Measurements from ENCODE around the gene SCUBE1. TPM values are rescaled to one million over a fixed set of nuclear protein-coding genes. Genes with fewer than 3 reads are reported as not detected.
A peak's percentile ranks its signal among the peaks of the same experiment; 100 is the strongest.

Gene SCUBE1
- total RNA-seq, 4 donors from 2014 or later, result 0.68 to 6.4 (median 1.7) TPM

DNA sequence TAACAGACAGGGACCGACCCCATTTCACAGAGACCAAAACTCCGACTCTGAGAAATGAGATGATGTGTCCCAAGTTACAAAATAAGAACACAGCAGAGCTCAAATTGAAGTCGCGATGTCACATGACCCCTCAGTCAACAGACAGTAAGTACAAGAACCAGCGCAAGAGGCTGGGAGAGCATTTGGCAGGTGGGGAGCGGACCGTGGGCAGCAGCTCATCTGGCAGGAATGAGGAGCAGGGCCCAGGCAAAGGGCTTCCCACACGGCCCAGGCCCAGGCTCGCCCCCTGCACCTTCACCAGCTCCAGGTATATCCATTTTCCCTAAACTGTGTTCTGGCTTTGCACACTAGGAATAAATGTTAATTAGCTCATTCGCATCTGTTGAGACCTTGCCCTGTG, 34.3 kb downstream of the SCUBE1 start:
- in situ Hi-C loops (cut with MboI; ENCODE audit: low pct_ligation_motif_present in 1 of 4, low pct_unique_long_range_greater_than_20kb in 1 of 4, low sequenced_read_pairs in 3 of 4), result no loop called here
- H3K27ac ChIP-seq, result peak overlapping the region in 3 of 4 donors; percentile 17 to 42 (median 23)
- H3K36me3 ChIP-seq, result no peaks in the 10 kb centered on the region
- H3K4me3 ChIP-seq, result no peak overlapping the region
- TF ChIP-seq POLR2A (IDR thresholded peaks at IDR 0.05), result no peak
- TF ChIP-seq EP300 (IDR thresholded peaks at IDR 0.05; ENCODE audit: low read depth), result no peak
- TF ChIP-seq, protein P1, sequence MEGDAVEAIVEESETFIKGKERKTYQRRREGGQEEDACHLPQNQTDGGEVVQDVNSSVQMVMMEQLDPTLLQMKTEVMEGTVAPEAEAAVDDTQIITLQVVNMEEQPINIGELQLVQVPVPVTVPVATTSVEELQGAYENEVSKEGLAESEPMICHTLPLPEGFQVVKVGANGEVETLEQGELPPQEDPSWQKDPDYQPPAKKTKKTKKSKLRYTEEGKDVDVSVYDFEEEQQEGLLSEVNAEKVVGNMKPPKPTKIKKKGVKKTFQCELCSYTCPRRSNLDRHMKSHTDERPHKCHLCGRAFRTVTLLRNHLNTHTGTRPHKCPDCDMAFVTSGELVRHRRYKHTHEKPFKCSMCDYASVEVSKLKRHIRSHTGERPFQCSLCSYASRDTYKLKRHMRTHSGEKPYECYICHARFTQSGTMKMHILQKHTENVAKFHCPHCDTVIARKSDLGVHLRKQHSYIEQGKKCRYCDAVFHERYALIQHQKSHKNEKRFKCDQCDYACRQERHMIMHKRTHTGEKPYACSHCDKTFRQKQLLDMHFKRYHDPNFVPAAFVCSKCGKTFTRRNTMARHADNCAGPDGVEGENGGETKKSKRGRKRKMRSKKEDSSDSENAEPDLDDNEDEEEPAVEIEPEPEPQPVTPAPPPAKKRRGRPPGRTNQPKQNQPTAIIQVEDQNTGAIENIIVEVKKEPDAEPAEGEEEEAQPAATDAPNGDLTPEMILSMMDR (IDR thresholded peaks at IDR 0.05), result no peak
- no peak for TF ChIP-seq POLR2AphosphoS5 (IDR thresholded peaks at IDR 0.05)
- WGBS, 2 donors (ENCODE audit: low coverage in 1 of 2), result 82% methylated on average over 10 of the region's 10 CpGs; no CpG with 5 or more reads in 1 of the 2 donors
- intact Hi-C loops (cut with DNase I; ENCODE audit: low total_unique reads), result no loop called here
- no peak for DNase-seq
- H3K9me3 ChIP-seq, result no peaks in the 10 kb centered on the region
- H3K4me1 ChIP-seq, result peaks cover 0 to 23% (median 0%) of the 10 kb centered on the region in 4 donors
- peaks cover 3% of the 10 kb centered on the region for H3K27me3 ChIP-seq

DNA sequence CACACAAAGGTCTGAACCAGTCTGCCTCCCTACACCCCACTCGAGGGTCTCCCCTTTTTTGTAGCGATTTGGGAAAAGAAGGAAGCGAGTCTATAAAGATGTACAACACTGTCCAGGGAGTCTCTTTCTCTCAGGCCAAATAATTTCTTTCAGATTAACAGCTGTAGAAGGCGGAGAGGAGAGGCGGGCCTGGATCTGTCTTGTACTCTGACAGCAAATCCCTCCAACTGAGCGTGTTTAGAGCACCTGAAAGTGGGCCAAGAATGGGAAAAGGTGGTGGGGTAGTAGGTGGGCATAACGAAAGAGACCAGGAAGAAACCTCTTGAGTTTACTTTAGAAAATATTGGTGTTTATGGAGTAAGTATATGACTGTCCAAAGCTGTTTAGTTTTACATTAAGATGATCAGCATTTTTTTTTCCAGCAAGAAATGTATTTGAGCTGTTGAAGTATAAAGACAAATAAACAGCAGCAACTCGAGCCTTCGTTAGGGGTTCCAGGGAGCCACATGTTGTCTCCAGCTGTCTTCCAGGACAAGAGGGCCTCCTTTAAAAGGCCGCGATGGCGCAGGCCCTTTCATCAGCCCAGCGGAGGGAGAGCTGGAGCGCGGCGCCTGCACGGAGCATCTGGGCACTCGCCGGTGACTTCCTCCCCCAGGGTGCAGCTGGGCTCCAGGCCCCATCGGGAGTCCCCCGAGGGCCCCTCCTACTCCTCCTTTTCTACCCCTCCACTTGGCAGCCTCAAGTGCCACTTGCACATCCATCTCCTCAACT, 34.9 kb downstream of the SCUBE1 start:
- Histone ChIP-seq H3K4me1 (peaks cover 0 to 20% (median 0%) of the 10 kb centered on the region in 4 donors), H3K4me3 (no peak overlapping the region), H3K27me3 (peaks cover 3% of the 10 kb centered on the region), H3K27ac (peak overlapping the region; percentile 17 to 42 (median 21)), H3K36me3 (no peaks in the 10 kb centered on the region), H3K9me3 (no peaks in the 10 kb centered on the region)
- TF ChIP-seq, protein P1 (IDR thresholded peaks at IDR 0.05), result no peak
- no peak for TF ChIP-seq EP300 (IDR thresholded peaks at IDR 0.05; ENCODE audit: low read depth)
- WGBS, 2 donors (ENCODE audit: low coverage in 1 of 2), result 48 to 58% methylated on average over 3 to 21 of the region's 21 CpGs
- intact Hi-C loops (cut with DNase I; ENCODE audit: low total_unique reads), result no loop called here
- DNase-seq, result no peak
- in situ Hi-C loops (cut with MboI; ENCODE audit: low pct_ligation_motif_present in 1 of 4, low pct_unique_long_range_greater_than_20kb in 1 of 4, low sequenced_read_pairs in 3 of 4), result no loop called here

DNA sequence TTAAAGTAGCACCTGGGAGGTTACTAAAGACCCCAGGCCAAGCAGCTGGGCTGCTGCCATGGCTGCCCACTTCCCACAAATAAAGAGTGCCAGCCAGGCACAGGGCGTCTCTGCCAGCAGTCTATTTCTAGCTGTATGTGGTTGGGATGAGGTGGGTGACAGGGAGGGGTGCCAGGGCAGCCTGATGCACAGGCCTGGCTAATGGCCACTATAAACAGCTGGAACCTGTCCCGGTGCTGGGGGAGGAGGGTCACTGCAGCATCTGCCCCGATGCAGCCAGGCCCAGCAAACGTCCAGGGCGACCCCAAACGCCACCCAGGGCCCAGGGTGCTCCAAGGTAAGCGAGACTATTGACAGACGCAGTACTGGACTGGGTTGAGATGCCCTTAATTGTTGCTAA, 37.4 kb downstream of the SCUBE1 start:
- no peak overlapping the region for H3K27ac ChIP-seq
- peaks cover 3% of the 10 kb centered on the region for H3K27me3 ChIP-seq
- DNase-seq, result no peak
- intact Hi-C loops (cut with DNase I; ENCODE audit: low total_unique reads) (no loop called here), in situ Hi-C loops (cut with MboI; ENCODE audit: low pct_ligation_motif_present in 1 of 4, low pct_unique_long_range_greater_than_20kb in 1 of 4, low sequenced_read_pairs in 3 of 4) (no loop called here)
- no peaks in the 10 kb centered on the region for H3K36me3 ChIP-seq
- 53% methylated on average over 8 of the region's 8 CpGs; no CpG with 5 or more reads in 1 of the 2 donors for WGBS, 2 donors (ENCODE audit: low coverage in 1 of 2)
- H3K4me1 ChIP-seq, result peaks cover 0 to 17% (median 0%) of the 10 kb centered on the region in 4 donors
- no peaks in the 10 kb centered on the region for H3K9me3 ChIP-seq
- TF ChIP-seq EP300 (IDR thresholded peaks at IDR 0.05; ENCODE audit: low read depth) (no peak), POLR2AphosphoS5 (IDR thresholded peaks at IDR 0.05) (no peak), POLR2A (IDR thresholded peaks at IDR 0.05) (no peak)
- TF ChIP-seq, protein P1 (IDR thresholded peaks at IDR 0.05), result no peak
- no peak overlapping the region for H3K4me3 ChIP-seq

DNA sequence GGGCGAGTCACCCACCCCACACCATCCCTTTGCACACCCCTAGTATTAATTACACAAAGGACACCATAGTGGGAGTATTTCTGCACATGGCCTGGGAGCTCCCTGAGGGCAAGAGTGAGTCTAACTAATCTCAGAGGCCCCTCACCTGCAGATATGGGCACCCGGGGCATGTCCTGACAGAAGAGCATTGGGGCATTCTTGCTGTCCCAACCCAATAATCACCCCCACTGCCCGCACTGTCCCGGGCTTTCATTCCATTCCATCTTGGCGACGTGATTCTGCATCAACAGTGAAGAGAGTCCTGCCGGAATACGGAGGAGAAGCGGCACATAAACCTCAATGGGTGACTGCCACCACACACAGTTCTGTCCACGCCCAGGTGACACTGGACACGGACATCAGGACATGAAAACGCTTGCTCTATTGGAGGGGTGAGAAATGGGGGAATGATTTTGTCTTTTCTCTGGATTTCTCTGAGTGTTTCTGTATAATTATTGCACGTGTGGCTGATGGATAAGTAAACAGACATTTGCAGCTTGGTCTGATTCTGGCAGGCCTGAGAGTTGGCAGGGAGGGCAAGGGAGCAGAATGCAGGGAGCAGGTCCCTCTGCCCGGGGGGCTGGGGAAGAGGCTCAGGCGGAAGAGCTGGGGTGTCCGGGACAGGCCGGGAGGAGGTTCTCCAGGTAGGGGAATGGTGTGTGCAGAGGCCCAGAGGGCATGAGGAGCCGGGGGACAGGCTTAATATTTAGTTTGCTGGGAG, 38.2 kb downstream of the SCUBE1 start:
- Histone ChIP-seq H3K36me3 (no peaks in the 10 kb centered on the region), H3K9me3 (no peaks in the 10 kb centered on the region), H3K27me3 (peaks cover 3% of the 10 kb centered on the region), H3K4me3 (no peak overlapping the region), H3K4me1 (peaks cover 0 to 17% (median 0%) of the 10 kb centered on the region in 4 donors), H3K27ac (no peak overlapping the region)
- DNase-seq, result no peak
- no peak for TF ChIP-seq POLR2AphosphoS5 (IDR thresholded peaks at IDR 0.05)
- TF ChIP-seq EP300 (IDR thresholded peaks at IDR 0.05; ENCODE audit: low read depth), result no peak
- TF ChIP-seq, protein P1 (IDR thresholded peaks at IDR 0.05), result no peak
- no peak for TF ChIP-seq POLR2A (IDR thresholded peaks at IDR 0.05)
- intact Hi-C loops (cut with DNase I; ENCODE audit: low total_unique reads), result no loop called here
- WGBS, 2 donors (ENCODE audit: low coverage in 1 of 2), result 78 to 81% methylated on average over 14 to 18 of the region's 18 CpGs
- in situ Hi-C loops (cut with MboI; ENCODE audit: low pct_ligation_motif_present in 1 of 4, low pct_unique_long_range_greater_than_20kb in 1 of 4, low sequenced_read_pairs in 3 of 4), result no loop called here
